WI38 (cell line): ENCODE data around the gene PHACTR4.
"Not testable (repeated sequence)": the region's sequence is repeated elsewhere in the genome, so short reads cannot be mapped to it uniquely, and the experiment has no call there.

Experiments
- H3K4me3 ChIP-seq: 2 replicates; pipeline ENCODE4 v1.5.1; 2011; ENCODE audit warnings: low read depth, mild to moderate bottlenecking, control low read depth, low read length
- TF ChIP-seq, protein P1 (sequence below): IDR thresholded peaks from 2 replicates; pipeline ENCODE4 v1.5.1; 2012; ENCODE audit warnings: low read depth, mild to moderate bottlenecking, control low read depth, low read length

Gene PHACTR4

DNA sequence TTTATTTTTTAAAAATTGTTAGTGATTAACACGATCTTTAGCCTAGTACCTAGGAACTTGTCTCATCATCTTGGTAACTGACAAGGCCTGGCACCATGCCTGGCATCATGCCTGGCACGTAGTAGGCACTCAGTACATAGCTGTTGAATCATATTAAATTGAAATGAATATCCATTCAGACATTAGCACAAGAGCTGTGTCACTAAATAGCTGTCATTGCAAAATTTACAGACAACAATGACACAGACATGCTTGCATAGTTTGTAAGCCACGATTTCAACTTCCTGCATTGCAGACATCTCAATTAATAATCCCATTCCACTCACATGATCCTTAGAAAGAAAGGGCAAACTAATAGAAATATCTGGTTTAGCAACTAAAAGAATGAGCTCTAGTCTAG, 15.4 kb upstream of the PHACTR4 start:
- H3K4me3 ChIP-seq = no peak overlapping the region
- TF ChIP-seq, protein P1, sequence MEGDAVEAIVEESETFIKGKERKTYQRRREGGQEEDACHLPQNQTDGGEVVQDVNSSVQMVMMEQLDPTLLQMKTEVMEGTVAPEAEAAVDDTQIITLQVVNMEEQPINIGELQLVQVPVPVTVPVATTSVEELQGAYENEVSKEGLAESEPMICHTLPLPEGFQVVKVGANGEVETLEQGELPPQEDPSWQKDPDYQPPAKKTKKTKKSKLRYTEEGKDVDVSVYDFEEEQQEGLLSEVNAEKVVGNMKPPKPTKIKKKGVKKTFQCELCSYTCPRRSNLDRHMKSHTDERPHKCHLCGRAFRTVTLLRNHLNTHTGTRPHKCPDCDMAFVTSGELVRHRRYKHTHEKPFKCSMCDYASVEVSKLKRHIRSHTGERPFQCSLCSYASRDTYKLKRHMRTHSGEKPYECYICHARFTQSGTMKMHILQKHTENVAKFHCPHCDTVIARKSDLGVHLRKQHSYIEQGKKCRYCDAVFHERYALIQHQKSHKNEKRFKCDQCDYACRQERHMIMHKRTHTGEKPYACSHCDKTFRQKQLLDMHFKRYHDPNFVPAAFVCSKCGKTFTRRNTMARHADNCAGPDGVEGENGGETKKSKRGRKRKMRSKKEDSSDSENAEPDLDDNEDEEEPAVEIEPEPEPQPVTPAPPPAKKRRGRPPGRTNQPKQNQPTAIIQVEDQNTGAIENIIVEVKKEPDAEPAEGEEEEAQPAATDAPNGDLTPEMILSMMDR = no peak

DNA sequence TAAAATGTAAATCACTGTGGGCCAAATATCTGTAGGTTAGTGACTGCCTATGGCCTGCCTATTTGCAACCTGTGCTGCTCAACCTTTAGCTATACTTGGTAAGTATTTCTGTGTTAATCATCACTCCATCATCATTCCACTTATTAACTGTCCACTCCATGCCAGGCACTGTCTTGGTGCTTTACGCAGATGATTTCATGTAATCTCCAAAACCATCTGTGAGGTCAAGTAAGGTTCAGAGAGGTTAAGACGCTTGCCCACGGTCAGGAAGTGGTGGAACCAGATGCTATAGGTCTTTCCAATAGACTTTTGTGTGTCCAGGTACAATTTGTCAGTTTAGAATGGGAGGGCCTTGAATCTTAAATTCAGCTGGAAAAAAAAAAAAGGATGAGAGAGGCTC, 10.8 kb upstream of the PHACTR4 start:
- H3K4me3 ChIP-seq = no peak overlapping the region
- TF ChIP-seq, protein P1 = no peak

DNA sequence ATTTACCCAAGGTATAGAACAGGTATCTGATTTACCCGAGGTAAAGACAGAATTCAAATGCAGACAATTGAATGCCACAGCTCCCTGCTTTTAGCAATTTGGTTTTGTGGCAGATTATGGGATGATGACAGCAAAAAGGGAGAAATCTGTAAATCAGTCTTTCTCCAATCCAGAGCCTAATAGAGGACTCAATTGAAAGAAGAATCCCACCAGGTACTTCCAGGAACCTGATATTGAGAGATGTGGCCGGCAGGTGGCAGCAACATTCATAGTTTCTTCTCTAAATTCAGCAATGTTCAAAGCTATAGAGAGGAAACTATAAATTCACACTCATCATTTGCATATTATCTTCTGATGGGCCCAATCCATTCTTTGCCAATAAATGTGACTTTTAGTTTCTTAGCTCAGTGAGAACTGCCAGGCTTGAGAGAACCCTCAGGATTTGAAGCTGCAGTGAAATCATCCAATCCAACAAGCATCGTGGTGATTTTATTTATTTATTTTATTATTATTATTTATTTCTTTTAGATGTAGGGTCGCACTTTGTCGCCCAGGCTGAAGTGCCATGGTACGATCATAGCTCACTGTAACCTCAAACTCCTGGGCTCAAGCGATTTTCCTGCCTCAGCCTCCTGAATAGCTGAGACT, 9.8 kb upstream of the PHACTR4 start:
- TF ChIP-seq, protein P1 = peak; percentile 38
- no peak overlapping the region for H3K4me3 ChIP-seq

DNA sequence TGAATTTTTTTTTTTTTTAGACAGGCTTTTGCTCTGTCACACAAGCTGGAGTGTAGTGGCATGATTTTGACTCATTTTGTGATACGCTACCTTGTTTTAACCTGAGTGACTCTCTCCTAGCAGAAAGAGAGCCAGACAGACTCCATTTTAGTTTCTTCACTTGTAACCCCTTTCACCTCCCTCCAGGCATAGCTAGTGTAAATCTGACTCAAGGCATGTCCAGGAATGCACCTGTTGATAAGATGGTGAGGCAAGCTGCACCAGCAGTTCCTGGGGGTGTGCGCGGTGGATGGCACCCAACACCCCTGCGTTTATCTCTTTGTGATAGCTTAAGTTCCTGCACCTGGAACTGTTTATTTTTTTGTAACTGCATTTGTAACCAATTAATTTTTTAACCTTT, 4.7 kb upstream of the PHACTR4 start:
- TF ChIP-seq, protein P1 = no peak
- H3K4me3 ChIP-seq = no peak overlapping the region

DNA sequence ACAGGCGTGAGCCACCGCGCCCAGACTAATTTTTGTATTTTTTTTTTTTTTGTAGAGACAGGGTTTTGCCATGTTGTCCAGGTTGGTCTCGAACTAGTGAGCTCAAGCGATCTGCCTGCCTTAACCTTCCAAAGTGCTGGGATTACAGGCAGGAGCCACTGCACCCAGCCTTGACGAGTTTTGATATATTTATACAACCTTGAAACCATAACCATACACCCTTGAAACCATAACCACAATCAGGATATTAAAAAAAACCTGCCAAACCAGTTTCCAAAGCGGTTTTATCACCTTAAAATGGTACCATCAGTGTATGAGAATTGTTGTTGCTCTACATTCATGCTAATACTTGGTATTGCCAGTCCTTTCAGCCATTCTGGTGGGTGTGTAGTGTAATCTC, 3.7 kb upstream of the PHACTR4 start:
- TF ChIP-seq, protein P1 = no peak
- no peak overlapping the region for H3K4me3 ChIP-seq

DNA sequence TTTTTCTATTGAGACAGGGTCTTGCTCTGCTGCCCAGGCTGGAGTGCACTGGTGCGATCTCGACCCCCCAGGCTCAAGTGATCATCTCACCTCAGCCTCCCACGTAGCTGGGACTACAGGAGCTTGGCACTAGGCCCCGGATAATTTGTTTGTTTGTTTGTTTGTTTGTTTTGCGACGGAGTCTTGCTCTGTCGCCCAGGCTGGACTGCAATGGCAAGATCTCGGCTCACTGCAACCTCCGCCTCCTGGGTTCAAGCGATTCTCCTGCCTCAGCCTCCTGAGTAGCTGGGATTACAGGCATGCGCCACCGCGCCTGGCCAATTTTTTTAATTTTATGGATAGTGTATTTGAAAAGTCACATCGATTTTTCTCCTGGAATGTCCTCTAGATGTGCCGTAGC, 932 bp upstream of the PHACTR4 start:
- H3K4me3 ChIP-seq = not testable (repeated sequence)

DNA sequence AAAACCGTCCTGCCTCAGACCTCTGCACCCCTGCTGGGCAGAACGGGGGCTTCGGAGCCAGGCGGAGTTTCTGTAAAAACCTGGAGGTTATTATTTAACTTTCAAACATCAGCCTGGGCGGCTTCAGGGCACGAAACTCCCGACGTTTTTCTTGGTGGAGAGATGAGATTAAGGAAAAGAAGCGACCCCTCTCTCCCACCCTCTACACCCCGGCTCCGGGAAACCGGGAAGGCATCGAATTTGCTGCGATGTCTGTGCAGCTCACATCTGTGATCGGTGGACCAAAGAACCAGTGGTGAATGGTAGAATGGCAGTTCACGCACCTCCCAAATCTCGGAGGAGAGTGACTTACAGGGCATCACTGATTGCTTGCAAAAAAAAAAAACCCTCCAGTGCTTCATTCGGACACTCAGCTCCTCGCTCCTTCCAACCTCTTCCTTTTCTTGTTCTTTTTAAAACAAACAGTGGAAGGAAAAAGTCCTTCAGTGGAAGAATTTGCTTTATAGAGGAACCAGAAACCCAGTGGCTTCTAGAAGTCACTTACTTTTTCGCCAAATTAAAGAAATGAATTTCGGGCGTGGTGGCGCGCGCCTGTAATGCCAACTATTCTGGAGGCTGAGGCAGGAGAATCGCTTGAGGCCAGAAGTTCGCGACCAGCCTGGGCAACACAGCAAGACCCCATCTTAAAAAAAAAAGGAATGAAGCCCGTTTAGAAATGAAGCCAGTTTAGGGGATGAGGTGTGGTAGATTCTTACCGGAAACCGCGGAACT, 884 bp downstream of the PHACTR4 start:
- TF ChIP-seq, protein P1 = no peak

More for the DNA sequence above, 884 bp downstream of the PHACTR4 start:
- peak overlapping the region; percentile 88 for H3K4me3 ChIP-seq
